B cell (primary cell): ENCODE results near the gene BUB1B. TPM values are rescaled to one million over a fixed set of nuclear protein-coding genes. Genes with fewer than 3 reads are reported as not detected.

Experiments used
- ATAC-seq: fragments of 200-7000 bp; cut with Tn5 transposase; one replicate; pipeline ENCODE4 v1.10.0; 2021; ENCODE audit warnings: low read depth, mild to moderate bottlenecking, moderate number of reproducible peaks, moderate library complexity
- CTCF ChIA-PET: fragments of 350-600 bp; sonication (Branson Sonifier 250); formaldehyde crosslinking; loops from one replicate; lab custom pipeline; 2021; ENCODE audit warnings: antibody characterized with exemption, inconsistent platforms; lab: Charles Lee
- POLR2A ChIA-PET: fragments of 350-600 bp; sonication (Branson Sonifier 250); formaldehyde crosslinking; loops from one replicate; lab custom pipeline; 2021; ENCODE audit warnings: antibody characterized with exemption; lab: Charles Lee
- DNase-seq: peaks from one replicate; pipeline ENCODE4 v3.0.0; 2013
- H2AFZ ChIP-seq: 2 replicates; pipeline ENCODE4 v1.6.1; 2012; ENCODE audit warnings: mild to moderate bottlenecking, low read depth, low read length; ENCODE audit not compliant: insufficient read depth, poor library complexity, severe bottlenecking
- H3K27ac ChIP-seq, 2 donors: 1 replicate in 1 of 2; 2 replicates in 1 of 2; pipeline ENCODE4 v1.5.1; 2012 to 2013; ENCODE audit warnings: low read length in 2 of 2, mild to moderate bottlenecking in 2 of 2, moderate library complexity in 1 of 2
- H3K27me3 ChIP-seq, 4 experiments: fragments of 200-600 bp in 1 of 4; sonication (generic) in 1 of 4; replicated peaks in 1 of 4; 1 replicate in 2 of 4; 2 replicates in 2 of 4; pipeline versions ENCODE4 v1.6.1 to v1.7.0; 2013 to 2016; ENCODE audit warnings: low read length in 3 of 4, mild to moderate bottlenecking in 2 of 4, mixed read lengths in 1 of 4, moderate library complexity in 1 of 4; ENCODE audit not compliant: insufficient read depth in 4 of 4, control insufficient read depth in 3 of 4; ENCODE audit errors: control extremely low read depth in 1 of 4
- H3K36me3 ChIP-seq, 2 experiments: replicated peaks in 1 of 2; 1 replicate in 1 of 2; 2 replicates in 1 of 2; pipeline versions ENCODE4 v1.6.1 to v1.7.1; 2013; ENCODE audit warnings: low read length in 1 of 2; ENCODE audit not compliant: insufficient read depth in 2 of 2, control insufficient read depth in 1 of 2; ENCODE audit errors: control extremely low read depth in 1 of 2, extremely low read depth in 1 of 2
- H3K4me1 ChIP-seq, 2 donors: fragments of 200-600 bp in 1 of 2; sonication (generic) in 1 of 2; 1 replicate in 1 of 2; 2 replicates in 1 of 2; pipeline versions ENCODE4 v1.5.1 to v1.6.1; 2013 to 2017; ENCODE audit warnings: low read length in 2 of 2; ENCODE audit not compliant: control insufficient read depth in 2 of 2, insufficient read depth in 2 of 2
- H3K4me2 ChIP-seq: replicated peaks from 2 replicates; pipeline ENCODE3; 2012; ENCODE audit warnings: mild to moderate bottlenecking, low read depth, low read length; ENCODE audit not compliant: poor library complexity, severe bottlenecking
- H3K4me3 ChIP-seq, 5 experiments: fragments of 200-600 bp in 1 of 5; sonication (generic) in 1 of 5; 1 replicate in 3 of 5; 2 replicates in 2 of 5; pipeline versions ENCODE4 v1.5.1 to v1.7.0; 2011 to 2016; ENCODE audit warnings: low read length in 4 of 5, mild to moderate bottlenecking in 4 of 5, low read depth in 2 of 5, control low read depth in 1 of 5, moderate library complexity in 1 of 5; ENCODE audit not compliant: insufficient read depth in 1 of 5; ENCODE audit errors: control extremely low read depth in 1 of 5, extremely low read depth in 1 of 5
- H3K79me2 ChIP-seq: fragments of 200-600 bp; sonication (generic); one replicate; pipeline ENCODE4 v1.6.0; 2016; ENCODE audit warnings: low read length; ENCODE audit not compliant: control insufficient read depth, insufficient read depth
- H3K9ac ChIP-seq: fragments of 200-600 bp; sonication (generic); 2 replicates; pipeline ENCODE4 v1.6.1; 2017; ENCODE audit warnings: mild to moderate bottlenecking, low read length, moderate library complexity
- H3K9me3 ChIP-seq, 3 donors: one replicate each; pipeline versions ENCODE4 v1.6.1 to v1.7.1; 2013; ENCODE audit warnings: low read length in 2 of 3; ENCODE audit not compliant: control insufficient read depth in 2 of 3, insufficient read depth in 1 of 3; ENCODE audit errors: control extremely low read depth in 1 of 3
- H4K20me1 ChIP-seq: 2 replicates; pipeline ENCODE4 v1.6.0; 2012; ENCODE audit warnings: mild to moderate bottlenecking, low read length; ENCODE audit not compliant: insufficient read depth, control insufficient read depth, poor library complexity, severe bottlenecking
- H3K27ac Mint-ChIP-seq: one replicate; pipeline ENCODE4 v1.8.0; 2021; ENCODE audit warnings: mixed read lengths
- H3K27me3 Mint-ChIP-seq: one replicate; pipeline ENCODE4 v1.8.0; 2021; ENCODE audit warnings: mixed read lengths
- H3K4me1 Mint-ChIP-seq: one replicate; pipeline ENCODE4 v1.8.0; 2021; ENCODE audit warnings: mixed read lengths
- H3K4me3 Mint-ChIP-seq: one replicate; pipeline ENCODE4 v1.8.0; 2021; ENCODE audit warnings: mixed read lengths
- H3K9me3 Mint-ChIP-seq: one replicate; pipeline ENCODE4 v1.8.0; 2022; ENCODE audit warnings: mixed read lengths; ENCODE audit not compliant: insufficient read depth
- EZH2 ChIP-seq: IDR thresholded peaks from 2 replicates; pipeline ENCODE4 v1.6.1; 2012; ENCODE audit warnings: borderline replicate concordance, low read depth, mild to moderate bottlenecking, moderate library complexity, low read length; ENCODE audit not compliant: insufficient read depth, poor library complexity, severe bottlenecking
- WGBS: methylation state at CpG from one replicate; pipeline ENCODE4 v1.1.5; 2013; ENCODE audit warnings: missing lambda C conversion rate; ENCODE audit not compliant: insufficient coverage; 5-methylcytosine and 5-hydroxymethylcytosine counted together
- intact Hi-C: fragments of 100-400 bp; cut with micrococcal nuclease; formaldehyde crosslinking; loops from one replicate; pipeline ENCODE4 v1.10.0; 2022
- polyA plus RNA-seq: library from polyadenylated mRNA; depleted of rRNA; stranded (reverse); fragments of >200 nt; gene quantifications from 2 replicates; pipeline ENCODE4 v1.2.3, GENCODE V29; 2012
- total RNA-seq, 2 donors: library from RNA; stranded (reverse); fragments of 120-200 nt in 1 of 2; gene quantifications; 1 replicate in 1 of 2; 2 replicates in 1 of 2; pipeline versions ENCODE4 v1.2.3 to v1.2.4, GENCODE V29; 2013 to 2022
- TF ChIP-seq, protein P1 (sequence below): fragments of 200-600 bp; IDR thresholded peaks from one replicate; pipeline ENCODE4 v1.8.0; 2022; ENCODE audit warnings: antibody characterized with exemption, mild to moderate bottlenecking

The BUB1B gene
- total and polyA plus RNA-seq, 2 donors (not counting 1 experiment from before 2014, with no cell fraction given): 0.70 to 4.4 TPM

DNA sequence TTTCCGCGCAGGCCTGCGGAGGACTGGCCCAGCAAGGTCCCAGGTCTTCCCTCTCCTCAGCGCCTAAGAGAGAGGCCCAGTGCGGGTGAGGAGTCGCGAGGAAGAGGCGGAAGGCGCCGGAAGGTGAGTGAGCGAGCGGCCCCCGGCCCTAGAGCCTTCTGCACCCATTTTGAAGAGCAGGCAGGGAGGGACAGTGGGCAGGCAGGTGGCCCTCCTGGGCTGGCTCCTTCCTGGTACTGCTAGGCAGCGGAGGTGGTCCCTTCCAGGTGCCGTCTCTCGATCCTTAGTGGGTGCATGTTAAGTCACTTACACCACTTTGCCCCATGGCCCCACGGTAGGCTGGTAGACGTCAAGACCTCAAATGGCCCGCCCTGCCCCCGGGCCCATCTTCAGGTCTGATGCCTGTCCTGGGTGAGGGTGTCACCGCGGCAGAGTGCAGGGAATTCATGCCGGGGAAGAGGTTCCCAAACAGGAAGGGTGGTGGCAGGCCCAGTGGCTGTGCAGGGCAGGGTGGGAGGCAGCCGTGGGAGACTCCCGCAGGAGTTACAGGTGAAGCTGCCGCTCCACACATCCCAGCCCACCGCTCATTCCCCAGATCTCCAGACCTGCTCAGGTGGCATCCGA lies 92.4 kb downstream of the BUB1B start:
- intact Hi-C loops: no loop called here
- H3K27ac Mint-ChIP-seq: no peak overlapping the region
- Histone ChIP-seq H3K27me3 (peaks cover 0 to 35% (median 12%) of the 10 kb centered on the region in 4 experiments), H3K79me2 (no peaks in the 10 kb centered on the region), H3K9me3 (peaks cover 0 to 6% (median 0%) of the 10 kb centered on the region in 3 donors), H3K9ac (peak overlapping the region; percentile 68), H4K20me1 (no peaks in the 10 kb centered on the region), H3K4me2 (peak overlapping the region; percentile 93), H3K4me1 (peaks cover 10 to 17% of the 10 kb centered on the region in 2 donors), H3K4me3 (peak overlapping the region in 4 of 5 experiments; percentile 37 to 64 (median 54)), H3K36me3 (no peaks in the 10 kb centered on the region), H2AFZ (peak overlapping the region; percentile 77), H3K27ac (no peak overlapping the region)
- ATAC-seq (no peak), DNase-seq (no peak)
- POLR2A ChIA-PET: no interaction called here
- WGBS: 42% methylated on average over 27 of the region's 28 CpGs
- peak overlapping the region; percentile 89 for H3K4me3 Mint-ChIP-seq
- H3K27me3 Mint-ChIP-seq: peaks cover 27% of the 10 kb centered on the region
- peaks cover 10% of the 10 kb centered on the region for H3K4me1 Mint-ChIP-seq
- no peak for TF ChIP-seq EZH2
- TF ChIP-seq, protein P1, sequence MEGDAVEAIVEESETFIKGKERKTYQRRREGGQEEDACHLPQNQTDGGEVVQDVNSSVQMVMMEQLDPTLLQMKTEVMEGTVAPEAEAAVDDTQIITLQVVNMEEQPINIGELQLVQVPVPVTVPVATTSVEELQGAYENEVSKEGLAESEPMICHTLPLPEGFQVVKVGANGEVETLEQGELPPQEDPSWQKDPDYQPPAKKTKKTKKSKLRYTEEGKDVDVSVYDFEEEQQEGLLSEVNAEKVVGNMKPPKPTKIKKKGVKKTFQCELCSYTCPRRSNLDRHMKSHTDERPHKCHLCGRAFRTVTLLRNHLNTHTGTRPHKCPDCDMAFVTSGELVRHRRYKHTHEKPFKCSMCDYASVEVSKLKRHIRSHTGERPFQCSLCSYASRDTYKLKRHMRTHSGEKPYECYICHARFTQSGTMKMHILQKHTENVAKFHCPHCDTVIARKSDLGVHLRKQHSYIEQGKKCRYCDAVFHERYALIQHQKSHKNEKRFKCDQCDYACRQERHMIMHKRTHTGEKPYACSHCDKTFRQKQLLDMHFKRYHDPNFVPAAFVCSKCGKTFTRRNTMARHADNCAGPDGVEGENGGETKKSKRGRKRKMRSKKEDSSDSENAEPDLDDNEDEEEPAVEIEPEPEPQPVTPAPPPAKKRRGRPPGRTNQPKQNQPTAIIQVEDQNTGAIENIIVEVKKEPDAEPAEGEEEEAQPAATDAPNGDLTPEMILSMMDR: no peak
- H3K9me3 Mint-ChIP-seq: no peaks in the 10 kb centered on the region
- CTCF ChIA-PET: interaction anchor here (1.0 to 1.5 kb wide), 2 partner anchors 11 to 26 kb away, joined by 3 read pairs; no protein-coding TSS in a partner anchor

DNA sequence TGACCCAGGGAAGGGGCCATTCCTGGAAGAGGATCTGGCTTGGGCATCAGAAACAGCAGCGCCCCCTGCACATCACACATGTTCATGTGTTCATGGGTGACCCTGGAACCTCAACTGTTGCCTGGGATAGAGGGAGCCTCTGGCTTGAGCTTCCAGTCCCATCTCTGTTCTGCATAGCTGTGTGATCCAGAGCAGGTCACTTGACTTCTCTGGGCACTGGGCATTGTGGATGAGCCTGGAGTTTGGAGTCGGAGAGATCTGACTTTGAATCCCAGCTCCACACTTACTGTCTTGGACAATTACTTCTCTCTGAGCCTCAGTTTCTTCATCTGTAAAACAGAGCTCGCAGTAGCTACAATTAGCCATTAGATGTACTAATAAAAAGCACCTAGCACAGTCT lies 93.6 kb downstream of the BUB1B start:
- Histone ChIP-seq H3K36me3 (no peaks in the 10 kb centered on the region), H3K79me2 (no peaks in the 10 kb centered on the region), H2AFZ (no peak overlapping the region), H3K4me2 (no peak overlapping the region), H4K20me1 (no peaks in the 10 kb centered on the region), H3K9ac (no peak overlapping the region), H3K4me3 (no peak overlapping the region), H3K27me3 (peaks cover 0 to 35% (median 12%) of the 10 kb centered on the region in 4 experiments), H3K9me3 (peaks cover 0 to 6% (median 0%) of the 10 kb centered on the region in 3 donors), H3K27ac (no peak overlapping the region), H3K4me1 (peaks cover 10 to 17% of the 10 kb centered on the region in 2 donors)
- peaks cover 10% of the 10 kb centered on the region for H3K4me1 Mint-ChIP-seq
- DNase-seq (no peak), ATAC-seq (no peak)
- TF ChIP-seq EZH2: no peak
- TF ChIP-seq, protein P1: no peak
- peaks cover 27% of the 10 kb centered on the region for H3K27me3 Mint-ChIP-seq
- ChIA-PET POLR2A (no interaction called here), CTCF (interaction anchor here (0.6 to 1.6 kb wide), 3 partner anchors 20 to 37 kb away, joined by 3 to 5 read pairs (median 4); no protein-coding TSS in a partner anchor)
- whole genome bisulfite sequencing: 89% methylated on average over 2 of the region's 3 CpGs
- intact Hi-C loops: no loop called here
- H3K4me3 Mint-ChIP-seq: no peak overlapping the region
- no peak overlapping the region for H3K27ac Mint-ChIP-seq
- no peaks in the 10 kb centered on the region for H3K9me3 Mint-ChIP-seq
